NCI-H2107 (cell line): ENCODE measurements around the gene IRS1.

Experiments used
- DNase-seq: peaks from one replicate; lab custom pipeline; 2025; lab: John Stamatoyannopoulos, UW

Gene IRS1

DNA sequence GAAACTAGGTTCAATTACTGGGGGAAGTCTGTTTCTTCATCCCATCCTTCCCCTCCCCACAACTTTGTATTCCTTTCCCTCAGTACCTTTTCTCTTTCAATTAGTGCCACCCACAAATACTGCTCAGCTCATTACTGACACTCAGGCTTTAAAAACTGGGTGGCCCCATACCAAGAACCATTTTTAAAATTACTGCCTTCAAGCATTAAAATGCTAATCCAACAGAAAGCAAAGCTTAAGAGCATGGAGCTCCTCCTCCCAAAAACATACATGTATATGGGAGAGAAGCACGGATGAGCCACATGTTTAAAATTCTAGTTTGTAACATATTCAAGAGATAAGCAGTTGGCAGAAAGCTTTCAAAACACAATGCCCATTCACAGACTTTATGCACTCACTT lies 44.0 kb downstream of the IRS1 start:
- no peak for DNase-seq

DNA sequence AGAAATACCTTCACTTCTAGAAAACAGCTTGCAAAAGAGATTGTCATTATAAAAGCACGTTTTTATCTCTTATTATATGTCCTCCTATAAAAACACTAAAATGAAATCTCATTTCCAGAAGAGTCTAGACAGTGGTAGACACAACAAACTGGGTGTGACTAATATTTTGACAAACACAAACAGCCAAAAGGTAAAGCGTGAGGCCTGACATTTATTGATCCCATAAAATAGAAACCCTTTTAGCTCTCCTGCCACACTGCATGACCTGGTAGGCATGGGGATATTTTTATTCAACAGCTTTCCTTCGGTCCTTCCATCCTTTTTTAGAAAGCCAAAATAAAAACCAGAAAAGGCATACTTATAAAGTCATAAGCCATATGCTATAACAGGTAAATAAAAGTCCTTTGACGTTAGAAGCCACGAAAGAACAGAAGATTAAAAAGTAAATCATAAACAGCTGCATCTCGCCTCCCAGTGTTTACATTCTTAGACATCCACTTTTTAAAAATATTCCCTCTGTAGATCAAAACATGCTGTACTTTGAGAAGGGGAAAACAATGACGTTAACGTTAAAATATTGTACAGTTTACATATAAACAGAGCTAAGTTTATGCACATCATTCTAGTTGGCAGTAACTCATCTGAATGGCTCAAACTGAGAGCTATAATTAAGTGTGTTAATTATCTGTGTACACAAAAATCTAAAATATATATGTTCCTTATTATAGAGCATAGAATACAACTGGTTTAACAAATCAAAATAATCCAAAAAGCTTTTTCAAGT lies 44.6 kb downstream of the IRS1 start:
- no peak for DNase-seq

DNA sequence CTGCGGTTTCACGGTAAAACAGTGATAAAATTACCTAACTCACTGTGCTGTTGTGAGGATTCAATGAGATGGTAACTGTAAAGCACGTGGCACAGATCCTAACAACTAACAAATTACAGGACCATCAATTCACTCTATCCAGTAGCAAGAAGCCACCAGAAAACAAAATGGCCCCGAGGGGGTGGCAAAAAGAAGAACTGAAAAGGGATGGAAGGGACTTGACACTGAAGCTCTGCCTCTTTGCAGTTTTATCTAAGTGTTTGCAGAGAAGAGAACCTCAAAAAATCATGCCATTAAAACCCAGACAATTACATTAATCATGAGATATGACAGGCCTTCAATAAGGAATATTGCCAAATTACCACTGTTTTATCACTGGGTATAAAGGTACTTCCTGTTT lies 46.7 kb downstream of the IRS1 start:
- no peak for DNase-seq

DNA sequence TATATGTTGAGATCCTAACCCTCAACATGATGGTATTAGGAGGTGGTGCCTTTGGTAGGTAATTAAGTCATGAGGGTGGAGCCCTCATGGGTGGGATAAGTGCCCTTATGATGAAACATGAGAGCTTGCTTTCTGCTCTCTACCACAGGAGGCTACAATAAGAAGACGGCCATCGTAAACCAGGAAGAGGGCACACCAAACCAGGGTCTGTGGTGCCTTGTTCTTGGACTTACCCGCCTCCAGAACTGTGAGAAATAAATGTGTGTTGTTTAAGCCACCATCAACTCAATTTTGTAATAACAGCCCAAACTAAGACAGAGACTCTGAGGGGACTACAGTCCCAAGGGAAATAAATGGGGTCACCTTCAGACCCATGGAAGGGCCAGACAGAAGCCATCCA lies 52.3 kb downstream of the IRS1 start:
- no peak for DNase-seq

DNA sequence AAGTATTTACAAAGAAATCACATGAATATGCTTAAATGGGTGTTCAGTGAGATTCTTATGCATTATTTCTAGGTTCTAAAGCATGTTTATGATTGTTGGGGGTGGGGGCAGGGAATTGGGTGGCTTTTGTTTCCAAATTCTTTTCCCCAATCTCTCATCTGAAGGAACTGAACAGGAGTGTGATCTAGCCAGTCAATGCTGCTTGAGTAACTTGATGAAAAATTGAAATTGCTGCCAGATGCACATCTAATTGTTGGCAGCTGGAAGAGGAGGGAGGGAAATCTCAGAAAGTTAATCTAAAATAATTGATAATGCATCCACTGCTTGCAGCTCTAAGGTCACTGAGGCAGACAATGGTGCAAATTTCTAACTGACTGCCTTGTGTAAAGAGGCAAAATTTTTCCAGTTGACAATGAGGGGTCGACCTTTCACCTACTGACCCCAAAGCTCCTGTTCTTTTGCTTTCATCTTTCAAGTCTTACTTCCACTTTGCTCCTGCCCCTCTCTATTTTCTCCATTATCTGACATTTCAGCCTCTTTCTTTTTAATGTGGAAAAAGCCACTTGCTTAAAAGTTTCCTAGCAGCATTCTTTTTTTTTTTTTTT lies 53.3 kb downstream of the IRS1 start:
- no peak for DNase-seq

GRCh38 chr2:226743915-226744314 lies 55.7 kb downstream of the IRS1 start:
- no peak for DNase-seq

- no peak for DNase-seq
Observed at GRCh38 chr2:226742347-226742746, 57.3 kb downstream of the IRS1 start.

- DNase-seq = no peak
Observed at GRCh38 chr2:226740039-226740648, 59.5 kb downstream of the IRS1 start.

- no peak for DNase-seq
Observed at GRCh38 chr2:226739545-226740030, 60.0 kb downstream of the IRS1 start.

DNA sequence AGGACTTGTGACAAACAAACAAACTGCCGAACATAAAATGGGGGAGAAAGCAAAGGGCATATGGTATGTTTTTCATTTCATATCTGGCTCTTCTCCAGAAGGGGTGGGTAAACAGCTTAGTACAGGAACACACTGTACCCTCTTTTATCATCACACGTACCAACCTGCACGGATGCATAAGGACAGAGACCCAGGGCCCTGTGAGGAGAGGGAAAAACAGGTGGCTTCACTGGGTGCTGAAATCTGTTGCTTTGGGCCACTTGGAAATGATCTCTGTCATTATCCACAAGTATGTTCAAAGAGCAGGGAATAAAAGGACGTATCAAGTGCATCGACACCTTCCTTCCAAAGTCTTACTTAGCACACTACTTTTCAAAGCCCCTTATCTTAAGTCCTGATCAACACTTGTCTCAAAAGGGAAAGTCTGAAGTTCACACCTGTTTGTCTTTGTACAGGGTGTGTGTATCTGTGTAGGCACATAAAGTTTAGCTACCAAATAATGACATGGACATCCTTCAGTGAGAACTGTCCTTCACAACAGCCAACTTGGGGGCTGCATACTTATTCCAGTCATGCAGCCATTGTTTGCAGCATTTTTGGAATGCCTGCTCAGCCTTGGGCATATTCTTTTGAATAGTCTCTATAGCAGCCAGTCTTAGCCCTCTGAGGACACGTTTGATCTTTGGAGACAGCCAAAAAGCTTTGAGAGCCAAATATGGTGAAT lies 60.6 kb downstream of the IRS1 start:
- DNase-seq = no peak

DNA sequence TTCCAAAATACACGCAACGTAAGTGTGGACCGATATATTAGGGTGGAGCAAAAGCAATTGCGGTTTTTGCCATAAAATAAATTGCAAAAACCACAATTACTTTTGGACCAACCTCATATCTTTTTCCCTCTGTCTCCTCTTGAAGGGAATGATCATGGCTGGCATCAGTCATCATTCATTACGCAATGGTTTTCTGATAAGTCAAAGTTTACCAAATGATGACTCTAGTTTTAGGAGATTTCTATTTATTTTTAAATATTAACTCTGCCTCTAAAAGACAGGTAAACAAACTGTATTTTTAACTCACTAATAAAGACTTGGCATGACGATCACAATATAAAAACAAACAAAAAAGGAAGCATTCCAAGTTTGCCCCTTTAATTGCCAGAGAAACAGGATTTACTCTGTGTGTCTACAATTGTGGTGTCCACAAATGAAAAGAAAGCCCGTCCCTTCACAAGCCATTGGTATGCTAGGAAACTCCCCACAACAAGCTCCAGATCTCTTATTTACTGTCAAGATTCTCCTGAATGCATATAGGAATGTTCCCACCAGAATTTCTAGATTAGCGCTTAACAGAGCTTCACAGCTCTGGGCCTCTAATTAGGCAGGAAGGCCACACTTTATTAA lies 61.3 kb downstream of the IRS1 start:
- no peak for DNase-seq

DNA sequence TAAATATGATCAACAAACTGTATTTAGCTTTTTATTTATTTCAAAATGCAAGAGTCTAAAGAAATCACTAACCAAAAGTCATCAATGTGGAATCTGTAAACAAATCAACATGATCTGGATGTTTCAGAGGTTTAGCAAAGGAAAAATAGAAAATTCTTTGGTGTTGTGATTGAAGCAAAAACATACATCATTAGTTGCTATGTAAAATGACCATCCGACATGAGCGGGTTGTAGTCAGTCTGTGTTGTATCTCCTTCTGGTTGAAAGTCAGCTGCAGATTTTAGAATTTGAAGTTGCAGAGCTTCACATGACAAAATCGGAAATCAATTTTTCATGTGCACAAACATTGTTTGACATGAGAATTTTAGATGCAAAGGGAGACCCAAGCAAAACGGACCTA lies 63.2 kb downstream of the IRS1 start:
- DNase-seq = no peak

- no peak for DNase-seq
Observed at GRCh38 chr2:226733927-226734564, 65.6 kb downstream of the IRS1 start.

GRCh38 chr2:226733189-226733858 lies 66.3 kb downstream of the IRS1 start:
- DNase-seq = no peak

DNA sequence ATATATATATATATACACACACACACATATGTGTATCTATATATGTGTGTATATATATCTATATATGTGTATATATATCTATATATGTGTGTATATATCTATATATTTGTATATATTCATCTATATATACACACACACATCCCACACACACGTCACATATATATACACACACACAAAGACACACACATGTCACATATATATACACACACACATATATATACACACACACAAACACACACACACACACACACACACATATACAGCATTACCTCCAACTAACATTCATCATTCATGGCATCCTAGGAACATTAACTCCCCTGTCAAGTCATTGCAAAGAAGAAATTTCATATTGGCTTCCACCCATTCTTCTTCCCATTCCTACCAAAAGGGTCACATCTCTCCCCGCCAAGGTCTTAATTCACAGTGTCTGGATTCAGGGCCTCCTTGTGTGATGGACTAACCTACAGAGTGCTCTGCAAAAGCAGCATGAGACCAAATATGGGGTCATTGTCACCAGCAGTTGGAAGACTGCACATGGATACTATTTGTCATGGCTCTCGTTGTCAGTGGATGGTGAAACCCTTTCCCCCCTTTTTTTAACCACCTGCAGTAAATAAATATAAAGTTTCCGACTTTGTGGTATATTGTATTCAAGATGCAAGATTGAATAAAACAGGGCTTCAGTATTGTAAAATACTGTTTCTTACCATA lies 67.0 kb downstream of the IRS1 start:
- no peak for DNase-seq

- DNase-seq = no peak
Observed at GRCh38 chr2:226730481-226730880, 69.1 kb downstream of the IRS1 start.

- no peak for DNase-seq
Observed at GRCh38 chr2:226728996-226729395, 70.6 kb downstream of the IRS1 start.

DNA sequence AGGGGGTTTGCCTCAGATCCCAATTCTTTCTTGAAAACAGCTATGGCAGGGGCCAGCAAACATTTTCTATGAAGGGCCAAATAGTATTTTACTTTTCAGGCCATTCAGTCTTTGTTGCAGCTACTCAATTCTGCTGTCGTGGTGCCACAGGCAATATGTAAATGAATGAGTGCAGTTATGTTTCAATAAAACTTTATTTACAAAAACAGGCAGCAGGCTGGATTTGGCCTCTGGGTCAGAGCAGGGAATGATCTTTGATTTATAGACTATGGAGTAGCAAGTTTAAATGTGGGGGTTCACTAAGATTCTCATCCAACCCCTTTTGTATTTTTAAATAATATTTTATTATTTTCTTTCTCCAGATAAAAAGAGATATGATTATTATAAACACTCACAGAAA lies 72.4 kb downstream of the IRS1 start:
- no peak for DNase-seq

GRCh38 chr2:226726546-226726945 lies 73.1 kb downstream of the IRS1 start:
- no peak for DNase-seq

DNA sequence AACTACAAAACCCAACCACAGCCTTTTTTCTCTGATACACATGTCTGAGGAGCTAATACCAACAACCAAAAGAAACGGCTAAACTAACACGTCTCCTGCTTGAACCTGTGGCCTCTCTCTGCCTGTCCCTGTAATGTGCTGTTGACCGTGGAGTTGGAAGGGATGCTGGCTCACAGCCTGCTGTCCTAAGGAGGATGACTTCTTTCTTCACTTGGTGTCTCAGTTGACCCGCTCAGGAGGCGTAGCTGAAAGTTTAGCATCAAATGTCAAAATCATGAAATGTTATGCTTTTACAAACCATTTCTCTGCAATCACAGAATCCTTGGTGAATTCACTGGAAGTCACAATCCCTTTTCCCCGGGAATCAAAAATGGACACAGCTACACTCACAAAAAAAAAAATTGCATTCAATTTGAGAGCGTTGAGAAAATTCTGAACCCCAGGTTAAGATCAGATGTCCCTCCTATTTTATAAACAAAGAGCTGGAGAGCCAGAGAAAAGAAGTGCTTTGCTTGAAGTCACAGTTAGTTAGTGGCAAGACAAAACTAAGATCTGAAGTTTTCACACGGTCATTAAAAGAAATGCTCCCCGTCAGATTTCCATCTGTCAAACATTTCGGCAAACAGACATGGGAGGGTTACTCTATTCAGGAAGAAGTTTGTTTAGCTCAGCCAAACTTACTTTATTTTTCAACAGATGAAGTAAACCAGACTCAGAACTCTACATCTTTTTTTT lies 74.3 kb downstream of the IRS1 start:
- DNase-seq = no peak
